Measurements from ENCODE around the gene FGF16.

- TF ChIP-seq, protein P1, sequence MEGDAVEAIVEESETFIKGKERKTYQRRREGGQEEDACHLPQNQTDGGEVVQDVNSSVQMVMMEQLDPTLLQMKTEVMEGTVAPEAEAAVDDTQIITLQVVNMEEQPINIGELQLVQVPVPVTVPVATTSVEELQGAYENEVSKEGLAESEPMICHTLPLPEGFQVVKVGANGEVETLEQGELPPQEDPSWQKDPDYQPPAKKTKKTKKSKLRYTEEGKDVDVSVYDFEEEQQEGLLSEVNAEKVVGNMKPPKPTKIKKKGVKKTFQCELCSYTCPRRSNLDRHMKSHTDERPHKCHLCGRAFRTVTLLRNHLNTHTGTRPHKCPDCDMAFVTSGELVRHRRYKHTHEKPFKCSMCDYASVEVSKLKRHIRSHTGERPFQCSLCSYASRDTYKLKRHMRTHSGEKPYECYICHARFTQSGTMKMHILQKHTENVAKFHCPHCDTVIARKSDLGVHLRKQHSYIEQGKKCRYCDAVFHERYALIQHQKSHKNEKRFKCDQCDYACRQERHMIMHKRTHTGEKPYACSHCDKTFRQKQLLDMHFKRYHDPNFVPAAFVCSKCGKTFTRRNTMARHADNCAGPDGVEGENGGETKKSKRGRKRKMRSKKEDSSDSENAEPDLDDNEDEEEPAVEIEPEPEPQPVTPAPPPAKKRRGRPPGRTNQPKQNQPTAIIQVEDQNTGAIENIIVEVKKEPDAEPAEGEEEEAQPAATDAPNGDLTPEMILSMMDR (IDR thresholded peaks at IDR 0.05; ENCODE audit: low read depth, low read length) = no peak
- TF ChIP-seq POLR2A (IDR thresholded peaks at IDR 0.05; ENCODE audit: extremely low read depth, insufficient read length) (no peak), MYC (IDR thresholded peaks at IDR 0.05; ENCODE audit: low read depth, low read length) (no peak)
- TF ChIP-seq, protein P2, sequence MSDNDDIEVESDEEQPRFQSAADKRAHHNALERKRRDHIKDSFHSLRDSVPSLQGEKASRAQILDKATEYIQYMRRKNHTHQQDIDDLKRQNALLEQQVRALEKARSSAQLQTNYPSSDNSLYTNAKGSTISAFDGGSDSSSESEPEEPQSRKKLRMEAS (IDR thresholded peaks at IDR 0.05; ENCODE audit: low read depth, low read length) = no peak
These were observed 10.9 kb upstream of the FGF16 start for GRCh38 chrX:77436271-77436670.
